Measurements from ENCODE around the gene FOXP4.

GRCh38 chr6:41573276-41573675 lies 27.1 kb downstream of the FOXP4 start:
- TF ChIP-seq, protein P1, sequence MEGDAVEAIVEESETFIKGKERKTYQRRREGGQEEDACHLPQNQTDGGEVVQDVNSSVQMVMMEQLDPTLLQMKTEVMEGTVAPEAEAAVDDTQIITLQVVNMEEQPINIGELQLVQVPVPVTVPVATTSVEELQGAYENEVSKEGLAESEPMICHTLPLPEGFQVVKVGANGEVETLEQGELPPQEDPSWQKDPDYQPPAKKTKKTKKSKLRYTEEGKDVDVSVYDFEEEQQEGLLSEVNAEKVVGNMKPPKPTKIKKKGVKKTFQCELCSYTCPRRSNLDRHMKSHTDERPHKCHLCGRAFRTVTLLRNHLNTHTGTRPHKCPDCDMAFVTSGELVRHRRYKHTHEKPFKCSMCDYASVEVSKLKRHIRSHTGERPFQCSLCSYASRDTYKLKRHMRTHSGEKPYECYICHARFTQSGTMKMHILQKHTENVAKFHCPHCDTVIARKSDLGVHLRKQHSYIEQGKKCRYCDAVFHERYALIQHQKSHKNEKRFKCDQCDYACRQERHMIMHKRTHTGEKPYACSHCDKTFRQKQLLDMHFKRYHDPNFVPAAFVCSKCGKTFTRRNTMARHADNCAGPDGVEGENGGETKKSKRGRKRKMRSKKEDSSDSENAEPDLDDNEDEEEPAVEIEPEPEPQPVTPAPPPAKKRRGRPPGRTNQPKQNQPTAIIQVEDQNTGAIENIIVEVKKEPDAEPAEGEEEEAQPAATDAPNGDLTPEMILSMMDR (IDR thresholded peaks at IDR 0.05; ENCODE audit: insufficient read depth, low read depth, low read length) = no peak
- TF ChIP-seq EZH2 (IDR thresholded peaks at IDR 0.05; ENCODE audit: insufficient read depth, low read length) = no peak

All from astrocyte (in vitro differentiated cells and primary cell).